ENCODE results near the gene ACE.

Gene ACE

DNA sequence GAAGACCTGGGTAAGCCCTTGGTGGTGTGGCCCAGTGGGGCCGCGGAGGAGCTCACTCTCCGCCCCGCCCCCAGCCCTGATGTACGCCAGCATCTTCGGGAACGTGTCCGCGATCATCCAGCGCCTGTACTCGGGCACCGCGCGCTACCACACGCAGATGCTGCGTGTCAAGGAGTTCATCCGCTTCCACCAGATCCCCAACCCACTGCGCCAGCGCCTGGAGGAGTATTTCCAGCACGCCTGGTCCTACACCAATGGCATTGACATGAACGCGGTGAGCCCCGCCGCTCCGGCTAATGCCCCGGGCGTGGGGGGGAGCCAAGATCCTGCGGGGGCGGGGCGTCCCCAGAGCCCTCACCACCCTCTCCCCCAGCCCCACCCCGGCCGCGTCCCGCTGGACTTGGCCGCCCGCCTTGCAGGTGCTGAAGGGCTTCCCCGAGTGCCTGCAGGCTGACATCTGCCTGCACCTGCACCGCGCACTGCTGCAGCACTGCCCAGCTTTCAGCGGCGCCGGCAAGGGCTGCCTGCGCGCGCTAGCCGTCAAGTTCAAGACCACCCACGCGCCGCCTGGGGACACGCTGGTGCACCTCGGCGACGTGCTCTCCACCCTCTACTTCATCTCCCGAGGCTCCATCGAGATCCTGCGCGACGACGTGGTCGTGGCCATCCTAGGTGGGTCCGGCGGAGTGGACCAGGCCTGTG, 61.3 kb downstream of the ACE start:
- POLR2A ChIA-PET = no interaction called here
- TF ChIP-seq, protein P1, sequence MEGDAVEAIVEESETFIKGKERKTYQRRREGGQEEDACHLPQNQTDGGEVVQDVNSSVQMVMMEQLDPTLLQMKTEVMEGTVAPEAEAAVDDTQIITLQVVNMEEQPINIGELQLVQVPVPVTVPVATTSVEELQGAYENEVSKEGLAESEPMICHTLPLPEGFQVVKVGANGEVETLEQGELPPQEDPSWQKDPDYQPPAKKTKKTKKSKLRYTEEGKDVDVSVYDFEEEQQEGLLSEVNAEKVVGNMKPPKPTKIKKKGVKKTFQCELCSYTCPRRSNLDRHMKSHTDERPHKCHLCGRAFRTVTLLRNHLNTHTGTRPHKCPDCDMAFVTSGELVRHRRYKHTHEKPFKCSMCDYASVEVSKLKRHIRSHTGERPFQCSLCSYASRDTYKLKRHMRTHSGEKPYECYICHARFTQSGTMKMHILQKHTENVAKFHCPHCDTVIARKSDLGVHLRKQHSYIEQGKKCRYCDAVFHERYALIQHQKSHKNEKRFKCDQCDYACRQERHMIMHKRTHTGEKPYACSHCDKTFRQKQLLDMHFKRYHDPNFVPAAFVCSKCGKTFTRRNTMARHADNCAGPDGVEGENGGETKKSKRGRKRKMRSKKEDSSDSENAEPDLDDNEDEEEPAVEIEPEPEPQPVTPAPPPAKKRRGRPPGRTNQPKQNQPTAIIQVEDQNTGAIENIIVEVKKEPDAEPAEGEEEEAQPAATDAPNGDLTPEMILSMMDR (IDR thresholded peaks at IDR 0.05; ENCODE audit: control extremely low read depth, extremely low read depth, low read depth, missing control alignments) = no peak
- CTCF ChIA-PET = no interaction called here
- no peak for DNase-seq (ENCODE audit: extremely low spot score)

DNA sequence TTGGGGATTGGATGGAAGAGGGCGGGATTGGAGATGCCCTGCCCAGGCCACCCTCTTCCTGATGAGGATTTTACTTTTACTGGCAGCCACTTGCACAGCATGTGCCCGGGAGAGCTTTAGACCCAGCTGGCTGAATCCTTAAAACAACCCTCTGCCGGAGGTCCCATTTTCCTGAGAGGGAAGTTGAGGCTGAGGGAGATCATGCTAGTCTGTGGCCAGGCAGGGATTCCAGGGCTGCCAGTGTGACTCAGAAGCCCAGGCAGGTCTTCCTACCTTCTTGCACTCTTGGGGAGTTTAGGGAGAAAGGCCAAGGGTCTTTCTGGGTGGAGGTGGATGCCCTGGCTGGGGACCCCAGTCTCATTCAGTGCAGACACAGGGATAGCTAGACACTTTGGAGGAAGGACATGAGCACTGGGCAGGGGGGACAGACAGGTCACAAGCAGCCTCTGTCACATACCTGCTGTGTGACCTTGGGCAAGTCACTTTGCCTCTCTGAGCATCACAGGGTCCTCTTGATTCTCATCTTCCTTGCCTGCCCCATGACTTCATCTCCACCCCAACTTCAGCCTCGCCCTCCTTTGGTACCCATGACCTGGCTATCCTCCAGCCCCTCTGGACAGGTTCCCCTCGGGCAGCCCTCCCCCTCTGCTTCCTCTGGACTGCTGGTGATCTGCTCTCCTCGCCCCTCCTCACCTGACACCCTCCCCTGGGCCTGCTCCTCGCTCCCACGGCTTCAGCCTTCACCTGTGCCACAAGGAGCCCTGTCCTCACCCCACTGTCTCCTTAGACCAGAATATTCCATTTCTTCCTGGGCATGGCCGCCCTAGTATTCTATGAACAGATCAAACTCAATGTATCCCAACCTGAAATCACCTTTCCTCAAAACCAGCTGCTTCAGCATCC, 62.1 kb downstream of the ACE start:
- ChIA-PET CTCF (no interaction called here), POLR2A (no interaction called here)
- DNase-seq (ENCODE audit: extremely low spot score) = no peak
- TF ChIP-seq, protein P1 (IDR thresholded peaks at IDR 0.05; ENCODE audit: control extremely low read depth, extremely low read depth, low read depth, missing control alignments) = no peak

DNA sequence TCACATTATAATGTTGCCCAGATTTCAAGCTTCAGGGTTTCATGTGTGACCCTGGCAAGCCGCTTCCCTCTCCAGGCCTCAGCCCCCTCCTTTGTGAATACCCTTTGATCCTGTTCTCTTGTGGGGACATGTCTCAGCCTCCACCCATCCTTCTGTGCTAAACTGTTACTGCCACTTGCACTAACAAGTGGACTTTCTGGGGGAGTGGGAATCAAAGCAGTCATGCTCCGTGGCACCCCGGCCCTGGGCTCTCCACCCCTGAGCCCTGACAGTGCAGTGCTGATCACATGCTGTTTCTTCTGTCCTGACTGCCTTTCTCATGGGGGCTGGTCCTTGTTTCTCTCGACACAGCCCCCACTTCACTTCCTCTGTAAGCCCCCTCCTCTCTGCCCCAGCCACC, 63.7 kb downstream of the ACE start:
- no peak for DNase-seq (ENCODE audit: extremely low spot score)
- TF ChIP-seq, protein P1 (IDR thresholded peaks at IDR 0.05; ENCODE audit: control extremely low read depth, extremely low read depth, low read depth, missing control alignments) = no peak
- ChIA-PET POLR2A (no interaction called here), CTCF (no interaction called here)

DNA sequence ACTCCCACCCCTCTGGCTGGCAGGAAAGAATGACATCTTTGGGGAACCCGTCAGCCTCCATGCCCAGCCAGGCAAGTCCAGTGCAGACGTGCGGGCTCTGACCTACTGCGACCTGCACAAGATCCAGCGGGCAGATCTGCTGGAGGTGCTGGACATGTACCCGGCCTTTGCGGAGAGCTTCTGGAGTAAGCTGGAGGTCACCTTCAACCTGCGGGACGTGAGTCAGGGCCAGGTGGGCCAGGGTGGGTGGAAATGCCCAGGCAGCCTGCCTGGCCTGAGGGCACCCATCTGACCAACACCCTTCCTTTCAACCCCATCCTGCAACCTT, 65.3 kb downstream of the ACE start:
- TF ChIP-seq, protein P1 (IDR thresholded peaks at IDR 0.05; ENCODE audit: control extremely low read depth, extremely low read depth, low read depth, missing control alignments) = no peak
- POLR2A ChIA-PET = no interaction called here
- no peak for DNase-seq (ENCODE audit: extremely low spot score)
- CTCF ChIA-PET = interaction anchor here (1.4 to 1.5 kb wide), 2 partner anchors 10 to 117 kb away, joined by 4 read pairs; no protein-coding TSS in a partner anchor

DNA sequence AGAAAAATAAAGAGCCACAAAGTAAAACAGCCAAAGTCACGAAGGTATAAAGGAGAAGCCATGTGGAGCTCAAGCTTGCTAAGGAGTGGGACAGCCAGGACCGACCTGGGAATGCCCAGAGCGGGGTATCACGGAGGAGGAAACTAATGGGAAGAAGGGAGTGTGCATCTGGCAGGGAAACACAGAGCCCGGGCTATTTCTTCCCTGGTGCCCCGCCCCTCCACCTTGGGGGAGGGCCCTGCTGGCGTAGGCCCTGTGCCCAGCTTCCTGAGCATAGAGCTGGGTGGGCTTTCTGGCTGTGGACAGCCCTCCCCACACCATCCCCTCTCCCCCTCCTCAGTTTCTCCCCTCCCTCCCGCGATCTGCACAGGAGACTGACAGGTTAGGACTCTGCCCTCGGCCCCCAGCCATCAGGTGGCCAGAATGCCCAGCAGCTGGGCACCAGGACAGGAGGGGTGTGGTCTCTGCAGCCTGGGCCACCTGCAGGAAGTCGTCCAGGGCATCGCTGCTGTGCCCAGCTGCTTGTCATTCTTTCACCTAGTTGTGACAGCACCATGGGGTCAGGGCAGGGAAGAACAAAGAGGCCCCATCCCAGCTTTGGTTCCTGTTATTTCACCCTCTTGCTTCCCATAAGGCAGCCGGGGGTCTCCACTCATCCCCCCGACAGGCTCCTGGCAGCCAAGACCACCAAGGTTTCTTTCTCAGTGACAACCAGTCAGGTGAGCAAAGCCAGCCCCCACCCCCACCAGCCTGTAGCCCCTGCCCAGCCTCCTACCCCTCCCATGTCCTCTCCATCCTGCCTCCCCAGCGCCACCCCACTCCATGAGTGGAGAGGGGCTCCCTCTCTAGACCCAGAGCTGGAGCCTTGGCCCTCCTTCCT, 66.3 kb downstream of the ACE start:
- ChIA-PET POLR2A (no interaction called here), CTCF (interaction anchor here (1.2 to 1.5 kb wide), 3 partner anchors 11 to 118 kb away, joined by 3 to 4 read pairs (median 4); no protein-coding TSS in a partner anchor)
- TF ChIP-seq, protein P1 (IDR thresholded peaks at IDR 0.05; ENCODE audit: control extremely low read depth, extremely low read depth, low read depth, missing control alignments) = no peak
- DNase-seq (ENCODE audit: extremely low spot score) = no peak

DNA sequence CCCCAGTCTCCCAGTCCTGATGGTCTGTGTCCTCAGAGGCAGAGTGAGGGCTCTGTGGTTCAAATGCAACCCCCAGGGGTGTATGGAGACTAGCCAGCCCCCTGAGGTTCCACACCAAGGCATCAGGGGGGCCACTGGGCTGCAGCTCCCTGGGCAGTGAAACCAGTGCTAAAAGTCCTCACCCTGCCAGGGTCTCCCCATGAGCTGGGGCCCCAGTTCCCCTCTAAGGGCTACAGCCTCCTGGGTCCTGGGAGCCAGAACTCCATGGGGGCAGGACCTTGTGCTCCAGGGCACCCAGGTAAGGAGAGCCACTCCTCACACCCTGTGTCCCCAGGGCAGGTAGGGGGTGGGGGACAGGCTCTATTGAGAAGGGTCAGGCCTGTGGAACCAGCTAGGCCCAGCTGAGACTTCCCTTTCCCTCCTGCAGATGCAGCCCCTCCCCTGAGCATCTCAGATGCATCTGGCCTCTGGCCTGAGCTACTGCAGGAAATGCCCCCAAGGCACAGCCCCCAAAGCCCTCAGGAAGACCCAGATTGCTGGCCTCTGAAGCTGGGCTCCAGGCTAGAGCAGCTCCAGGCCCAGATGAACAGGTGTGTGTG, 67.1 kb downstream of the ACE start:
- TF ChIP-seq, protein P1 (IDR thresholded peaks at IDR 0.05; ENCODE audit: control extremely low read depth, extremely low read depth, low read depth, missing control alignments) = no peak
- CTCF ChIA-PET = interaction anchor here (1.2 to 1.4 kb wide), 4 partner anchors 65 to 118 kb away, joined by 3 to 7 read pairs (median 4); no protein-coding TSS in a partner anchor
- DNase-seq (ENCODE audit: extremely low spot score) = no peak
- POLR2A ChIA-PET = no interaction called here

All from GM10248 (cell line).